Nephron progenitor cell (in vitro differentiated cells): ENCODE measurements around the gene TMEM63C.

Experiments used
- DNase-seq: peaks from one replicate; pipeline ENCODE4 v3.0.0; 2021
- H3K27ac Mint-ChIP-seq: 2 replicates; pipeline ENCODE4 v1.8.0; 2021; ENCODE audit warnings: mild to moderate bottlenecking, moderate library complexity, mixed read lengths
- H3K27me3 Mint-ChIP-seq: 2 replicates; pipeline ENCODE4 v1.8.0; 2021; ENCODE audit warnings: mild to moderate bottlenecking, low read depth, mixed read lengths; ENCODE audit not compliant: poor library complexity
- H3K36me3 Mint-ChIP-seq: 2 replicates; pipeline ENCODE4 v1.8.0; 2021; ENCODE audit warnings: low read depth, mixed read lengths
- H3K4me1 Mint-ChIP-seq: 2 replicates; pipeline ENCODE4 v1.8.0; 2021; ENCODE audit warnings: mixed read lengths
- H3K4me3 Mint-ChIP-seq: 2 replicates; pipeline ENCODE4 v1.8.0; 2021; ENCODE audit warnings: mild to moderate bottlenecking, moderate library complexity, mixed read lengths
- H3K9me3 Mint-ChIP-seq: 2 replicates; pipeline ENCODE4 v1.8.0; 2021; ENCODE audit warnings: mild to moderate bottlenecking, moderate library complexity, mixed read lengths
- TF ChIP-seq, protein P1 (sequence below): fragments of 200-600 bp; sonication (generic); IDR thresholded peaks from 2 replicates; pipeline ENCODE4 v1.5.0; 2021; ENCODE audit warnings: antibody characterized with exemption

The TMEM63C gene

GRCh38 chr14:77181603-77182437 lies at the start of gene TMEM63C:
TSS of gene TMEM63C (plus strand) at chr14:77181798. CDS start at chr14:77218814, 37,016 bp downstream.
- Mint-ChIP-seq H3K27ac (no peak within 1 kb of the TSS), H3K4me1 (peaks cover 9% of the 10 kb centered on the region), H3K9me3 (no peaks in the 10 kb centered on the region), H3K27me3 (peaks cover 34% of the 10 kb centered on the region), H3K4me3 (peak within 1 kb of the TSS; percentile 77), H3K36me3 (no peaks in the 10 kb centered on the region)
- peak; percentile 83 for DNase-seq
- TF ChIP-seq, protein P1, sequence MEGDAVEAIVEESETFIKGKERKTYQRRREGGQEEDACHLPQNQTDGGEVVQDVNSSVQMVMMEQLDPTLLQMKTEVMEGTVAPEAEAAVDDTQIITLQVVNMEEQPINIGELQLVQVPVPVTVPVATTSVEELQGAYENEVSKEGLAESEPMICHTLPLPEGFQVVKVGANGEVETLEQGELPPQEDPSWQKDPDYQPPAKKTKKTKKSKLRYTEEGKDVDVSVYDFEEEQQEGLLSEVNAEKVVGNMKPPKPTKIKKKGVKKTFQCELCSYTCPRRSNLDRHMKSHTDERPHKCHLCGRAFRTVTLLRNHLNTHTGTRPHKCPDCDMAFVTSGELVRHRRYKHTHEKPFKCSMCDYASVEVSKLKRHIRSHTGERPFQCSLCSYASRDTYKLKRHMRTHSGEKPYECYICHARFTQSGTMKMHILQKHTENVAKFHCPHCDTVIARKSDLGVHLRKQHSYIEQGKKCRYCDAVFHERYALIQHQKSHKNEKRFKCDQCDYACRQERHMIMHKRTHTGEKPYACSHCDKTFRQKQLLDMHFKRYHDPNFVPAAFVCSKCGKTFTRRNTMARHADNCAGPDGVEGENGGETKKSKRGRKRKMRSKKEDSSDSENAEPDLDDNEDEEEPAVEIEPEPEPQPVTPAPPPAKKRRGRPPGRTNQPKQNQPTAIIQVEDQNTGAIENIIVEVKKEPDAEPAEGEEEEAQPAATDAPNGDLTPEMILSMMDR: no peak

- H3K27me3 Mint-ChIP-seq: peaks cover 77% of the 10 kb centered on the region
- H3K4me3 Mint-ChIP-seq: no peak overlapping the region
- TF ChIP-seq, protein P1: no peak
- H3K27ac Mint-ChIP-seq: no peak overlapping the region
- DNase-seq: no peak
- no peaks in the 10 kb centered on the region for H3K36me3 Mint-ChIP-seq
- no peaks in the 10 kb centered on the region for H3K9me3 Mint-ChIP-seq
- H3K4me1 Mint-ChIP-seq: no peaks in the 10 kb centered on the region
These were observed 49.6 kb upstream of the TMEM63C start for GRCh38 chr14:77131871-77132486.

DNA sequence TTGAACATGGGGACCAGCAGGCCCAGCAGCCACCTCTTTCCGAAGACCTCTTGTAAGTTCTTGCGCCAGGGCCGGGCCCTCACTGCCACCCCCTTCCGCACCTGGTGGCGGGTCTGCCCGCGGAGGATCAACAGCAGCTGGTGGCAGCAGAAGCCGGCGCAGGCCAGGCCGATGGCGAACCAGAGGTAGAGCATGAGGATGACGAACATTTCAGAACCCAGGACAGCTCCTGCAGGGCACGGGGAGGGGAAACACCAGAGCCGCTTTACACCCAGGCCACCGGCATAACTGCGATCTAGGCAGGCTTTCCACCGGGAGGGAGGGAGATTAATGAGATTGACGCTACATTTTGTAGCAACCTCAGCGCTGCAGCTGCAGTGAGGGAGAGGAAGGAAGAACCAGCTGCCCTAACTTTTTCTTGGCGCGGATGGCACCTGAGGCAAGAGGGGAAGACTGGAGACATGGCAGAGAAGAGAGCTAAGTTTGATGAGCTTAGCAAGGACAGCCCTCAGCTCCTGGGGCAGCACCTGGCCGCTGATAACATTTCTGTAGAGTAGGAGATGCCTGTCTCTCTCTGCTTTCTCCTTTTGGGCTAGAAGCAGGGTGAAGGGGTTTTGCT lies 47.8 kb upstream of the TMEM63C start:
- Mint-ChIP-seq H3K4me3 (no peak overlapping the region), H3K27me3 (peaks cover 76% of the 10 kb centered on the region), H3K36me3 (no peaks in the 10 kb centered on the region), H3K9me3 (no peaks in the 10 kb centered on the region), H3K27ac (no peak overlapping the region), H3K4me1 (no peaks in the 10 kb centered on the region)
- peak; percentile 91 for DNase-seq
- TF ChIP-seq, protein P1: no peak

- Mint-ChIP-seq H3K27me3 (peaks cover 87% of the 10 kb centered on the region), H3K27ac (no peak overlapping the region), H3K4me3 (peak overlapping the region; percentile 73), H3K9me3 (no peaks in the 10 kb centered on the region), H3K36me3 (no peaks in the 10 kb centered on the region), H3K4me1 (peaks cover 19% of the 10 kb centered on the region)
- TF ChIP-seq, protein P1: no peak
- no peak for DNase-seq
These were observed 42.6 kb upstream of the TMEM63C start for GRCh38 chr14:77139022-77139421.

DNA sequence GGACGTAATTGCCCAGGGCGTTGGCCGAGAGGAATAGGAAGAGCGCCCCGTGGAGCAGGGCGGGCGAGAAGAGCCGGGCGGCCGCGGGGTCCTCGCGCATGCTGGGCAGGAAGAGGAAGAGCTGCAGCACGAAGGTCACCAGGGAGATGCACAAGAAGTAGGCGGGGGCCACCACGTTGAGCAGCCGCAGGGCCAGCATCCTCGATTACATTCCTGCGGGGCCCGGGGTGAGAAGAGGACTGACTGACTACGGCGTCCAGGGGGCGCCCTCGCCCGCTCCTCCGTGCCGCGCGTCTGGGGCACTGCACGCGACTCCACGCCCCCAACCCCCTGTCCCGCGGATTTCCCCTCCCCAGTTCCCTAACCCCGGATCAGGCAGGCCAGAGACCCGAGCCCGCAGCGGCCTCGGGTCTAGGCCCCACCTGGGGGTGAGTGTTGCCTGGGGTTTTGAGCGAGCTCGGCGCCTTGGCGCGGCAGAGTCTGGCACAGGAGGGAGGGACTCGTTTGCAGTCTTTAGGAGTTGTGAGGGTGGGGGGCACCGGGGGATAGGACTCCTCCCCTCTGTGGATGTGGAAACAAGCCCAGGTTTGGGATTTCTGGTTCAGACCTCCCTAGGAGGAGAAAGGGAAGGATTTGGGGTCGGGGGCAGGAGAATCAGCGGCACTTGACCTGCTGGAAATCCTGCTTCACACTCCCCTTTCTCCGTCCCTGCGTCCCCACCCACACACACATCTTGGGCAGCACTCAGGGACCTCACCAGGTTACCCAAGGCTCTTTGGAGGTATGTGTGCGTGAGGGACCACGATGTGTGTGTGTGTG lies 41.8 kb upstream of the TMEM63C start:
- Mint-ChIP-seq H3K27ac (no peak overlapping the region), H3K27me3 (peaks cover 87% of the 10 kb centered on the region), H3K9me3 (no peaks in the 10 kb centered on the region), H3K4me3 (peak overlapping the region; percentile 73), H3K36me3 (no peaks in the 10 kb centered on the region), H3K4me1 (peaks cover 19% of the 10 kb centered on the region)
- peak; percentile 84 for DNase-seq
- TF ChIP-seq, protein P1: peak; percentile 73
